Neural progenitor cell (in vitro differentiated cells): ENCODE data around the gene NEK10. TPM values are rescaled to one million over a fixed set of nuclear protein-coding genes. Genes with fewer than 3 reads are reported as not detected.
"Not testable (repeated sequence)": the region's sequence is repeated elsewhere in the genome, so short reads cannot be mapped to it uniquely, and the experiment has no call there.

Experiments
- DNase-seq: peaks from one replicate; pipeline ENCODE4 v3.0.0-alpha.2; 2016; ENCODE audit warnings: low spot score
- H2AFZ ChIP-seq: fragments of 200-600 bp; sonication (generic); replicated peaks from 2 replicates; pipeline ENCODE4 v1.6.1; 2016; ENCODE audit warnings: antibody characterized with exemption
- H3F3A ChIP-seq: fragments of 200-600 bp; sonication (generic); 2 replicates; pipeline ENCODE4 v1.6.1; 2016; ENCODE audit warnings: antibody characterized with exemption, low read depth
- H3K27ac ChIP-seq: fragments of 200-600 bp; sonication (generic); 2 replicates; pipeline ENCODE4 v1.5.1; 2016; ENCODE audit warnings: mild to moderate bottlenecking
- H3K27me3 ChIP-seq: fragments of 200-600 bp; sonication (generic); 2 replicates; pipeline ENCODE4 v1.6.1; 2016; ENCODE audit warnings: mild to moderate bottlenecking, moderate library complexity
- H3K36me3 ChIP-seq: fragments of 200-600 bp; sonication (generic); 2 replicates; pipeline ENCODE4 v1.5.1; 2016
- H3K4me1 ChIP-seq: fragments of 200-600 bp; sonication (generic); 2 replicates; pipeline ENCODE4 v1.6.1; 2016; ENCODE audit warnings: mixed run types
- H3K4me2 ChIP-seq: fragments of 200-600 bp; sonication (generic); 2 replicates; pipeline ENCODE4 v1.6.1; 2016
- H3K4me3 ChIP-seq: fragments of 200-600 bp; sonication (generic); 2 replicates; pipeline ENCODE4 v1.5.1; 2016
- H3K79me2 ChIP-seq: fragments of 200-600 bp; sonication (generic); 2 replicates; pipeline ENCODE4 v1.6.1; 2016; ENCODE audit warnings: low read depth
- H3K9ac ChIP-seq: fragments of 200-600 bp; sonication (generic); 2 replicates; pipeline ENCODE4 v1.6.1; 2016
- H3K9me3 ChIP-seq: fragments of 200-600 bp; sonication (generic); 2 replicates; pipeline ENCODE4 v1.5.1; 2016; ENCODE audit warnings: low read depth
- H4K20me1 ChIP-seq: fragments of 200-600 bp; sonication (generic); 2 replicates; pipeline ENCODE4 v1.6.1; 2016; ENCODE audit warnings: low read depth
- H3K27ac Mint-ChIP-seq: 3 replicates; pipeline ENCODE4 v1.8.0; 2021; ENCODE audit warnings: mixed read lengths
- H3K27me3 Mint-ChIP-seq: 2 replicates; pipeline ENCODE4 v1.8.0; 2022; ENCODE audit warnings: low read depth, mild to moderate bottlenecking, inconsistent platforms, moderate library complexity, mixed read lengths; ENCODE audit not compliant: insufficient read depth
- H3K36me3 Mint-ChIP-seq: 3 replicates; pipeline ENCODE4 v1.8.0; 2021; ENCODE audit warnings: mixed read lengths
- H3K4me1 Mint-ChIP-seq: 3 replicates; pipeline ENCODE4 v1.8.0; 2021; ENCODE audit warnings: mixed read lengths
- H3K4me3 Mint-ChIP-seq: 3 replicates; pipeline ENCODE4 v1.8.0; 2021; ENCODE audit warnings: mild to moderate bottlenecking, moderate library complexity, mixed read lengths
- H3K9me3 Mint-ChIP-seq: 3 replicates; pipeline ENCODE4 v1.8.0; 2020; ENCODE audit warnings: mixed read lengths
- EZH2 ChIP-seq: fragments of 200-600 bp; sonication (generic); IDR thresholded peaks from 2 replicates; pipeline ENCODE4 v1.6.1; 2017; ENCODE audit warnings: antibody characterized with exemption, mild to moderate bottlenecking, moderate library complexity
- EZH2phosphoT487 ChIP-seq: fragments of 200-600 bp; sonication (generic); IDR thresholded peaks from 2 replicates; pipeline ENCODE4 v1.6.1; 2017; ENCODE audit warnings: antibody characterized with exemption
- total RNA-seq: library from RNA; depleted of rRNA; stranded (reverse); fragments of >200 nt; gene quantifications from 2 replicates; pipeline ENCODE4 v1.2.3, GENCODE V29; 2015; ENCODE audit warnings: low replicate concordance
- TF ChIP-seq, protein P1 (sequence below): fragments of 200-600 bp; sonication (generic); IDR thresholded peaks from 2 replicates; pipeline ENCODE4 v1.5.1; 2017; ENCODE audit warnings: antibody characterized with exemption, mild to moderate bottlenecking

NEK10 gene
- total RNA-seq, 1 donor from 2014 or later, result 0.54 TPM

DNA sequence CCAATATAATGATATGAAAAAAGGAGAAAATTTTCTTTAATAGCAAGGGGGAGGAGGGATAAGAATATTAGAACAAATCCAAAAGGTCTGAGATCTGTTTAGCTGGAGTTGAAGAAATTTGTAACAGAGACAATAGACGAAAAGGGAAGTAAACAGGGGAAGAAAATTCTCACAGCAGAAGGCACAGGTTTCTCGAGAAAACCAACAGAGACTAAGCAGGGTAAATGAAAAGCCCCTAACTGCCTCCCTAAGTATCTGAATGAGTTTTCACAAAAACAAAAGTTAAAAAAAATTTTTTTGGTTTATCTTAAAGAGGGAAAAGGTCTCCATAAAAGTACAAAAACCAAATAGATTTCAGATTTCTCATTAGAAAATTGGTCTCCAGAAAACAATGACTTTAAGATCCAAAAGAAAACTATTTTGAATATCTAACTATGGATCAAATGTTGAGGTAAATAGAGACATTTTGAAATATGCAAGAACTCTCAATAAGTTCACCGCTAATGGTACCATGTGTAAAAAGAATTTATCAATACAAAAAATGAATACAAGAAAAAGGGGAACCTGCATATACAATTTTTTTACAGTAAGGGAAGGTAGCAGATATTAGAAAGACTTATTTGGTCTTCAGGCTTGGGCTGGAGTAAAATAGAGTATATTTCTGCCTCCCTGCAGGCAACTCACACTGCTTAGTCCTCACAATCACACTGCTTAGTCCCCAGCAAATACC lies 23.9 kb upstream of the NEK10 start:
- Histone ChIP-seq H3K4me2 (no peak overlapping the region), H2AFZ (no peak overlapping the region), H3K27me3 (no peaks in the 10 kb centered on the region), H4K20me1 (no peaks in the 10 kb centered on the region), H3K9ac (no peak overlapping the region), H3K9me3 (no peaks in the 10 kb centered on the region), H3K36me3 (peaks cover 42% of the 10 kb centered on the region), H3K4me1 (no peaks in the 10 kb centered on the region), H3K4me3 (no peak overlapping the region), H3K79me2 (no peaks in the 10 kb centered on the region), H3F3A (no peaks in the 10 kb centered on the region), H3K27ac (no peak overlapping the region)
- H3K27me3 Mint-ChIP-seq, result no peaks in the 10 kb centered on the region
- H3K4me3 Mint-ChIP-seq, result no peak overlapping the region
- no peaks in the 10 kb centered on the region for H3K9me3 Mint-ChIP-seq
- H3K4me1 Mint-ChIP-seq, result no peaks in the 10 kb centered on the region
- peaks cover 28% of the 10 kb centered on the region for H3K36me3 Mint-ChIP-seq
- no peak overlapping the region for H3K27ac Mint-ChIP-seq
- TF ChIP-seq EZH2phosphoT487, result no peak
- TF ChIP-seq, protein P1, sequence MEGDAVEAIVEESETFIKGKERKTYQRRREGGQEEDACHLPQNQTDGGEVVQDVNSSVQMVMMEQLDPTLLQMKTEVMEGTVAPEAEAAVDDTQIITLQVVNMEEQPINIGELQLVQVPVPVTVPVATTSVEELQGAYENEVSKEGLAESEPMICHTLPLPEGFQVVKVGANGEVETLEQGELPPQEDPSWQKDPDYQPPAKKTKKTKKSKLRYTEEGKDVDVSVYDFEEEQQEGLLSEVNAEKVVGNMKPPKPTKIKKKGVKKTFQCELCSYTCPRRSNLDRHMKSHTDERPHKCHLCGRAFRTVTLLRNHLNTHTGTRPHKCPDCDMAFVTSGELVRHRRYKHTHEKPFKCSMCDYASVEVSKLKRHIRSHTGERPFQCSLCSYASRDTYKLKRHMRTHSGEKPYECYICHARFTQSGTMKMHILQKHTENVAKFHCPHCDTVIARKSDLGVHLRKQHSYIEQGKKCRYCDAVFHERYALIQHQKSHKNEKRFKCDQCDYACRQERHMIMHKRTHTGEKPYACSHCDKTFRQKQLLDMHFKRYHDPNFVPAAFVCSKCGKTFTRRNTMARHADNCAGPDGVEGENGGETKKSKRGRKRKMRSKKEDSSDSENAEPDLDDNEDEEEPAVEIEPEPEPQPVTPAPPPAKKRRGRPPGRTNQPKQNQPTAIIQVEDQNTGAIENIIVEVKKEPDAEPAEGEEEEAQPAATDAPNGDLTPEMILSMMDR, result no peak
- no peak for TF ChIP-seq EZH2
- DNase-seq, result no peak

DNA sequence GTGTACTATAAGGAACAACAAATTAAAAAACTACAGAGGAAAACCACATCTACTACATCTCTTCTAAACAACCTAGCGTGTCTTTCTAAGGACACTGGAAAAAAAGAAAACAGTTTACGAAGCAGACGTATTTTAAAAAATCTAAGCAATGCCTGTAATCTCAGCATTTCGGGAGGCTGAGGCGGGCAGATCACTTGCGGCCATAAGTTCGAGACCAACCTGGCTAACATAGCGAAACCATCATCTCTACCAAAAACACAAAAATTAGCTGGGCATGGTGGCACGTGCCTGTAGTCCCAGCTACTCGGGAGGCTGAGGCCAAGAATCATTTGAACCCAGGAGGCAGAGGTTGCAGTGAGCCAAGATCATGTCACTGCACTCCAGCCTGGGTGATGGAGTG lies 23.2 kb upstream of the NEK10 start:
- H3K27me3 ChIP-seq, H3K4me3 Mint-ChIP-seq, H3F3A ChIP-seq, H3K9me3 ChIP-seq, H3K4me3 ChIP-seq, H3K4me2 ChIP-seq, DNase-seq, H3K4me1 ChIP-seq, H3K27ac Mint-ChIP-seq, H3K79me2 ChIP-seq, H3K27ac ChIP-seq, H4K20me1 ChIP-seq, H2AFZ ChIP-seq, H3K9me3 Mint-ChIP-seq, H3K27me3 Mint-ChIP-seq, H3K9ac ChIP-seq, H3K4me1 Mint-ChIP-seq: not testable (repeated sequence)
- H3K36me3 Mint-ChIP-seq, result peaks cover 30% of the 10 kb centered on the region
- peaks cover 38% of the 10 kb centered on the region for H3K36me3 ChIP-seq

DNA sequence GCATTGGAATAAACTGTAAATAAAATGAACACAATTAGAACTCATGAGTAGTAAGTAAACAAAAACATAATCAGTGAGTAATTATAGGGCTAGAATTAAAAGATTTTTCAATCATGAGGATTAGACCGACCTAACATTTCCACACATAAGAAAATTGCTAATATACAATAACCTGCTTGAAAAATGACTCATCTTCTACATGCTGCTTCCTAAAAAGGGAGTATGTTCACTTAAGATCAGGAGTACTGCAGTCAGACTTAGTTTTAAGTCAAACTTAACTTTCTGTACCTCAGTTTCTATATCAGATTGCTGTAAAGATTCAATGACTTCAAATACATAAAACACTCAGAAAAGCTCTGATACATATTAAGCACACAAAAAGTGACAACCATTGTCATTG lies 22.6 kb upstream of the NEK10 start:
- Histone ChIP-seq H3K27me3 (no peaks in the 10 kb centered on the region), H3K4me2 (no peak overlapping the region), H3K27ac (no peak overlapping the region), H3K9ac (no peak overlapping the region), H3K36me3 (peaks cover 38% of the 10 kb centered on the region), H2AFZ (no peak overlapping the region), H3K9me3 (no peaks in the 10 kb centered on the region), H3K4me1 (no peaks in the 10 kb centered on the region), H3K79me2 (no peaks in the 10 kb centered on the region), H3K4me3 (no peak overlapping the region), H4K20me1 (no peaks in the 10 kb centered on the region), H3F3A (no peaks in the 10 kb centered on the region)
- H3K9me3 Mint-ChIP-seq, result peaks cover 2% of the 10 kb centered on the region
- H3K27ac Mint-ChIP-seq, result no peak overlapping the region
- no peak overlapping the region for H3K4me3 Mint-ChIP-seq
- H3K4me1 Mint-ChIP-seq, result no peaks in the 10 kb centered on the region
- TF ChIP-seq EZH2, result no peak
- TF ChIP-seq, protein P1, result no peak
- TF ChIP-seq EZH2phosphoT487, result no peak
- DNase-seq, result no peak
- H3K36me3 Mint-ChIP-seq, result peaks cover 29% of the 10 kb centered on the region
- H3K27me3 Mint-ChIP-seq, result no peaks in the 10 kb centered on the region

DNA sequence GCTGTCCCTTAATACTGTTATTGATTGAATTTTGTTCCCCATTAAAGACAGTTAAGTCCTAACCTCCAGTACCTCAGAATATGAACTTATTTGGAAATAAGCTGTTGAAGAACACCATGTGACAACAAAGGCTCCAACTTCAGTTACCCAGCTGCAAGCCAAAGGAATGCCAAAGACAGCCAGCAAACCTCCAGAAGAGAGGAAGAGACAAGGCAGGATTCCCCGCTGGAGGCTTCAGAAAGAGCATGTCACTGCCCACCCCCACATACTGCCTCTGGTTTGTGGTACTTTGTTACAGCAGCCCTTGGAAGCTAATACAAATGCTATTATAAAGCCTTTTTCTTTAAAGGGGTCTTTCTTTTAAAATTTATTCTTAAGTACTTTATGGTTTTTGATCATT lies 18.4 kb upstream of the NEK10 start:
- Histone ChIP-seq H3K27me3 (no peaks in the 10 kb centered on the region), H3K4me2 (no peak overlapping the region), H3K4me3 (no peak overlapping the region), H3K9me3 (no peaks in the 10 kb centered on the region), H3K79me2 (no peaks in the 10 kb centered on the region), H3F3A (no peaks in the 10 kb centered on the region), H2AFZ (no peak overlapping the region), H4K20me1 (no peaks in the 10 kb centered on the region), H3K4me1 (no peaks in the 10 kb centered on the region), H3K9ac (no peak overlapping the region), H3K27ac (no peak overlapping the region), H3K36me3 (peaks cover 54% of the 10 kb centered on the region)
- Mint-ChIP-seq H3K4me1 (no peaks in the 10 kb centered on the region), H3K4me3 (no peak overlapping the region), H3K27me3 (no peaks in the 10 kb centered on the region), H3K27ac (no peak overlapping the region), H3K9me3 (peaks cover 2% of the 10 kb centered on the region), H3K36me3 (peaks cover 30% of the 10 kb centered on the region)
- peak; percentile 21 for DNase-seq
- TF ChIP-seq EZH2phosphoT487, result no peak
- TF ChIP-seq, protein P1, result no peak
- no peak for TF ChIP-seq EZH2
